ENCODE measurements around the gene VCP. TPM values are rescaled to one million over a fixed set of nuclear protein-coding genes. Genes with fewer than 3 reads are reported as not detected.

VCP gene
- total RNA-seq, 2 donors from 2014 or later, result 161 to 180 TPM

DNA sequence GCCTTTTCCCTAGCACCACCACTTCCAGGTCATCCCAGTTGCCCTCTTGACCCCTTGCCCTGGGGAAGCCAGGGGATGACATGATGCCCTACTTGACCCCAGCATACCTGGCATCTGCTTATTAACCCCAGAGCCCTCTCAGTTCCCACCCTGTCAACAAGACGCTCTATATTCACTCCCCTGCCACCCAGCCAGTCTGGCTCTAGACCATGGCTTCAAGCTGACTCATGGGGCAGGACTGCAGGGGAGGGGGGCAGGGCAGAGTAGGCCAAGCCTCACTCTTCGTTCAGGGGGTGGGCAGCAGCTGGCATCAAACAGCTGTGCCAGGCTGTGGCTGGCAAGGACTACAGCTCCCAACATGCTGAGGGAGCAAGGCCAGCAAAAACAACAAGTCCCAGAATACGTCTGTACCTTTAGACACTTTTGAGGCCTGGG is 37.9 kb upstream of the VCP start:
- TF ChIP-seq POLR2A (IDR thresholded peaks at IDR 0.05), result no peak
- TF ChIP-seq, protein P1, sequence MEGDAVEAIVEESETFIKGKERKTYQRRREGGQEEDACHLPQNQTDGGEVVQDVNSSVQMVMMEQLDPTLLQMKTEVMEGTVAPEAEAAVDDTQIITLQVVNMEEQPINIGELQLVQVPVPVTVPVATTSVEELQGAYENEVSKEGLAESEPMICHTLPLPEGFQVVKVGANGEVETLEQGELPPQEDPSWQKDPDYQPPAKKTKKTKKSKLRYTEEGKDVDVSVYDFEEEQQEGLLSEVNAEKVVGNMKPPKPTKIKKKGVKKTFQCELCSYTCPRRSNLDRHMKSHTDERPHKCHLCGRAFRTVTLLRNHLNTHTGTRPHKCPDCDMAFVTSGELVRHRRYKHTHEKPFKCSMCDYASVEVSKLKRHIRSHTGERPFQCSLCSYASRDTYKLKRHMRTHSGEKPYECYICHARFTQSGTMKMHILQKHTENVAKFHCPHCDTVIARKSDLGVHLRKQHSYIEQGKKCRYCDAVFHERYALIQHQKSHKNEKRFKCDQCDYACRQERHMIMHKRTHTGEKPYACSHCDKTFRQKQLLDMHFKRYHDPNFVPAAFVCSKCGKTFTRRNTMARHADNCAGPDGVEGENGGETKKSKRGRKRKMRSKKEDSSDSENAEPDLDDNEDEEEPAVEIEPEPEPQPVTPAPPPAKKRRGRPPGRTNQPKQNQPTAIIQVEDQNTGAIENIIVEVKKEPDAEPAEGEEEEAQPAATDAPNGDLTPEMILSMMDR (IDR thresholded peaks at IDR 0.05), result no peak
- no peak for TF ChIP-seq POLR2AphosphoS5 (IDR thresholded peaks at IDR 0.05)
- Histone ChIP-seq H3K36me3 (peaks cover 16 to 20% of the 10 kb centered on the region in 2 donors), H3K4me1 (replicated peaks) (peaks cover 11% of the 10 kb centered on the region), H3K27me3 (replicated peaks; ENCODE audit: insufficient read depth) (no peaks in the 10 kb centered on the region), H3K9me3 (no peaks in the 10 kb centered on the region), H3K4me3 (peak overlapping the region in 1 of 2 donors; percentile 73), H3K27ac (no peak overlapping the region)
- intact Hi-C loops (cut with DNase I), result loop anchor here (10.0 kb wide), 3 partner anchors 54 to 624 kb away; partner anchors contain the start of genes CREB3, TESK1, TLN1 and UNC13B
- WGBS, result 11% methylated on average over 3 of the region's 3 CpGs
- DNase-seq (ENCODE audit: low spot score), result no peak

DNA sequence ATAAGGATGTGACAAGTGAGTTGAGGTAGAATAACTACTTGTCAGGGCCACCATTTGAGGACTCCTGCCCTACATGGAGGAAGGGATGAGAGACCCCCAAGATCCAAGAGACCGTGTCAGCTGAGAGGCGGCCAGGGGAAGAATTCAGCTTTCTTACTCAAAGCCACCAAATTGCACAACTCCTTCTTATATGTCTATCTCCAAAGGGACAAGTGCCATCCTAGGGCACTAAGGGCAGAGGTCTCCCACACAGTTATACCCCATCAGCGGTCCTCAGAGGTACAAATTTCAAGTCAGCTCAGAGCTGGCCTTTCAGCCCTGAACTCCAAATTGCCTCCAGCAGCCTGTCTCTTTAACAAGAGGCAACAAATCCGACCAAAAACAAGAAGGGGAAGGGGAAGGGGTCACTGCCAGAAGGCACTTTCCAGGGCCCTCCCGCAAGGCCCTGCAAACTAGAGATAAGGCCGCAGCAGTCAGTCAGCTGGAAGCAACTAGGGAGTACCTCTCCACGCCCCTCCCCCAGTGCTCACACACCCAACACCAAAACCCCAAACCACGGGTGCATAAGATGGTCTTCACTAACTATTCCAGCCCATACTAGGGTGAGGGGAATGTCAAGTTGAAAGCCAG is 36.6 kb upstream of the VCP start:
- Histone ChIP-seq H3K4me3 (no peak overlapping the region), H3K27ac (no peak overlapping the region), H3K36me3 (peaks cover 20 to 28% of the 10 kb centered on the region in 2 donors), H3K4me1 (replicated peaks) (peaks cover 11% of the 10 kb centered on the region), H3K27me3 (replicated peaks; ENCODE audit: insufficient read depth) (no peaks in the 10 kb centered on the region), H3K9me3 (no peaks in the 10 kb centered on the region)
- no peak for DNase-seq (ENCODE audit: low spot score)
- 67% methylated on average over 8 of the region's 8 CpGs for WGBS
- intact Hi-C loops (cut with DNase I), result no loop called here
- TF ChIP-seq POLR2AphosphoS5 (IDR thresholded peaks at IDR 0.05), result no peak
- TF ChIP-seq, protein P1 (IDR thresholded peaks at IDR 0.05), result no peak
- TF ChIP-seq POLR2A (IDR thresholded peaks at IDR 0.05), result no peak

DNA sequence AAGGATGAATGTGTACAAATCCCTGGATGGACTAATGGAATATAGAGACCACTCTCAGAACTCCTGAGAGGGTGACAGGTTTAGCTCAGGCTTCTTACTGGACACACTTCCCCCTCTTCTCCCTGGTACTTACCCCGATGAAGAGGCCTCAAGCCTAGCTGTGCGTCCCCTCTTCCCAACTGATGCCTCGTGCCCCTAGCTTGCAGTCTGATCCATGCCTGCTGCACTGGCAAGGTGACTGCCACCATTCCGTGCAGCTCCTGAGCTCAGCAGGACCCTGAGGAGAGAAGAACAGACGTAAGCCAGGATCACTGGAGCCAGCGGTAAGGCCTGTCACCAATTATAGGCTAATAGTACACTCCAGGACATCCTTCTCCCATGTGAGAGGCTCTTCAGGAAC is 36.0 kb upstream of the VCP start:
- Histone ChIP-seq H3K36me3 (peaks cover 20 to 28% of the 10 kb centered on the region in 2 donors), H3K4me3 (no peak overlapping the region), H3K27ac (no peak overlapping the region), H3K4me1 (replicated peaks) (peaks cover 6% of the 10 kb centered on the region), H3K9me3 (no peaks in the 10 kb centered on the region), H3K27me3 (replicated peaks; ENCODE audit: insufficient read depth) (no peaks in the 10 kb centered on the region)
- TF ChIP-seq POLR2AphosphoS5 (IDR thresholded peaks at IDR 0.05) (no peak), POLR2A (IDR thresholded peaks at IDR 0.05) (no peak)
- TF ChIP-seq, protein P1 (IDR thresholded peaks at IDR 0.05), result no peak
- 93% methylated on average over 6 of the region's 6 CpGs for WGBS
- DNase-seq (ENCODE audit: low spot score), result no peak
- intact Hi-C loops (cut with DNase I), result no loop called here

DNA sequence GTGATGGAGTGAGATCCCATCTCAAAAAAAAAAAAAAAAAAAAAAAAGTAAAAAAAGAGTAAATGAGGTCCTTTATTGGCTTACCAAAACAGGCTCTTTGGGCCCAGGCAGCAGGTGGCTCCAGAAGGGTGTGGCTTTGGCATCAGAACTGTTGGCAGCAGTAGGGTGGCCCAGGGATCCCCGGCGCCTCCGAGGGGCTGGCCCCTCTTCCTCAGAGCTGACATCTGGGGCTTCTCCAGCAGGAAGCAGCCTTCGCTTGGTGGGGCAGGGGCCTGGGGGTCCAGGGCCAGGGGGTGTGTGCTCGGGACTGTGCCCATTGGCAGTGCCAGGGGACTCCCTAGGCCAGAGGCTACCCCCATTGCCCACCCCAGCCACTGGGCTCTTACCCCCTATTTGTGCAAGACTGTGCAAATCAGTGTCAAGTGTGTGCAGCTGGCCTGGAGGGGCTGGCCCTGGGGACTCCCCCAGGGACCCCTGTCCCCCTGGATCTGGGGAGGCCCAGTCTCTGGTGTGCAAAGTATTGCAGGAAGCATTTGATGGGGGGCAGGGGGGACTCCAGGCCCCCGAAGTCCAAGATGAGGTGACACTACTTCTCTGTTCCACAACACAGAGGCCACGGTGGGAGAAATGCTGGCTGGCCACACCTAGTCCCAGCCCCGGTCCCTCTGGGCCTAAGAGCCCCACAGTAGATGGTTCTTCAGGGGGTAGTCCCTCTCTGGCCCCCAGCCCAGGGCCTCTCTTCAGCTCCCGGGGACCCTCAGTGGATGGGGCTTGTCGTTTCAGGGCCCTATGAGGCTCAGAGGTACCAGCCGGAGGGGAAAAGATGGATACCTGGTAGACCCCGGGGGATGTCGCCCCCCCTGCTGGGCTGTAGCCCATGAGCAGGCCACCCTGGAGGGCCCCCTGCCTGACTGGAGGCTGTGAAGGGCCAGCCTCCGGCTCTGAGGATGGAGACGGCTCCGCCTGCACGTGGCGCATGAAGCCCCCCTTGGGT is 35.2 kb upstream of the VCP start:
- peaks cover 4% of the 10 kb centered on the region for H3K4me1 ChIP-seq (replicated peaks)
- intact Hi-C loops (cut with DNase I), result no loop called here
- H3K36me3 ChIP-seq, result peaks cover 20 to 28% of the 10 kb centered on the region in 2 donors
- 77% methylated on average over 18 of the region's 18 CpGs for WGBS
- no peaks in the 10 kb centered on the region for H3K27me3 ChIP-seq (replicated peaks; ENCODE audit: insufficient read depth)
- no peak overlapping the region for H3K4me3 ChIP-seq
- TF ChIP-seq POLR2AphosphoS5 (IDR thresholded peaks at IDR 0.05) (no peak), POLR2A (IDR thresholded peaks at IDR 0.05) (no peak)
- TF ChIP-seq, protein P1 (IDR thresholded peaks at IDR 0.05), result no peak
- no peak for DNase-seq (ENCODE audit: low spot score)
- no peaks in the 10 kb centered on the region for H3K9me3 ChIP-seq
- H3K27ac ChIP-seq, result no peak overlapping the region
